Esophagus squamous epithelium (tissue), 4 donors: ENCODE results near the gene TREM2.

Experiments used
- POLR2A ChIP-seq, 4 donors: fragments of 450-650 bp; IDR thresholded peaks; one replicate each; pipeline ENCODE4 v1.6.1; 2017; ENCODE audit warnings: antibody characterized with exemption in 4 of 4, mild to moderate bottlenecking in 4 of 4, moderate library complexity in 3 of 4
- TF ChIP-seq, protein P1 (sequence below), 6 experiments: fragments of 450-650 bp in 4 of 6; fragments of 200-600 bp in 2 of 6; sonication (generic) in 2 of 6; IDR thresholded peaks; one replicate each; pipeline ENCODE4 v1.5.1; 2016 to 2019; ENCODE audit warnings: antibody characterized with exemption in 6 of 6, mild to moderate bottlenecking in 4 of 6, moderate library complexity in 4 of 6

DNA sequence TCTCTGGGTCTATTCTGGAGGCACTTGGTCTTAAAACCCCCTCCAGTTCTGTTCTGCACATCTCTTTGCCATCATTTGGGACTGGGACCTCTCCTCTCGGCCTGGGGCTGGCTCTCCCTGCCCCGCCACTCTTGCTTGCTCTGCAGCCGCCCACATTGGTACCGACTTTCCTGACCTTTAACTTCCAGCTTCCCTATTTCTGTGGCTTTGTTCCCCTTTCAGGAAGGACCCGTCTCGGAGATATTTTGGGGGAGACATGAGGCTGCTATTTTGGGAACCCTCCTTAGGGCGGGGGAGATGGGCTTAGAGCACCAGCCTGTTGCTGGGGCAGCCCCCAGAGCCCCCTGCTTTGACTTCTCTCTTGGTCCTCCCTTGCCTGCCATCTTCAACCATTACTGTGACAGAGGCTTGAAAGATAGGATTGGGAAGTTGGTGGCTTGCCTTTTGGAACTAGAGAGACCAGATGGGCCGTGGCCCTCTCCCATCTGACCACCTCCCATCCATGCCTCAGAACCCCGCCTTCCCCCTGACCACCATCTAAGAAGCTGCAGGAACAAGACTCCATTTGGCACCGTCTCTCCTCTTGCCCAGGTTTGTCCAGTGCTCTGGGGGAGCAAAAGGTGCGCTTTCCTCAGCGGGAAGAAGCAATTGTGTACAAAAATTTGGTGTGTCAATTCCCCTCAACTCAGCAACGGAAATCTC lies 914 bp downstream of the TREM2 start:
- TF ChIP-seq POLR2A (IDR thresholded peaks at IDR 0.05), result no peak
- TF ChIP-seq, protein P1, sequence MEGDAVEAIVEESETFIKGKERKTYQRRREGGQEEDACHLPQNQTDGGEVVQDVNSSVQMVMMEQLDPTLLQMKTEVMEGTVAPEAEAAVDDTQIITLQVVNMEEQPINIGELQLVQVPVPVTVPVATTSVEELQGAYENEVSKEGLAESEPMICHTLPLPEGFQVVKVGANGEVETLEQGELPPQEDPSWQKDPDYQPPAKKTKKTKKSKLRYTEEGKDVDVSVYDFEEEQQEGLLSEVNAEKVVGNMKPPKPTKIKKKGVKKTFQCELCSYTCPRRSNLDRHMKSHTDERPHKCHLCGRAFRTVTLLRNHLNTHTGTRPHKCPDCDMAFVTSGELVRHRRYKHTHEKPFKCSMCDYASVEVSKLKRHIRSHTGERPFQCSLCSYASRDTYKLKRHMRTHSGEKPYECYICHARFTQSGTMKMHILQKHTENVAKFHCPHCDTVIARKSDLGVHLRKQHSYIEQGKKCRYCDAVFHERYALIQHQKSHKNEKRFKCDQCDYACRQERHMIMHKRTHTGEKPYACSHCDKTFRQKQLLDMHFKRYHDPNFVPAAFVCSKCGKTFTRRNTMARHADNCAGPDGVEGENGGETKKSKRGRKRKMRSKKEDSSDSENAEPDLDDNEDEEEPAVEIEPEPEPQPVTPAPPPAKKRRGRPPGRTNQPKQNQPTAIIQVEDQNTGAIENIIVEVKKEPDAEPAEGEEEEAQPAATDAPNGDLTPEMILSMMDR (IDR thresholded peaks at IDR 0.05), result no peak
